SK-N-SH (cell line): Measurements from ENCODE around the gene PEAK1.

Experiments used
- GABPA ChIP-seq: IDR thresholded peaks from 2 replicates; pipeline ENCODE4 v1.4.0; 2012; ENCODE audit warnings: low read depth, mild to moderate bottlenecking
- MXI1 ChIP-seq: IDR thresholded peaks from 2 replicates; pipeline ENCODE4 v1.6.1; 2012; ENCODE audit warnings: mild to moderate bottlenecking, low read depth, low read length, improper control_type of control experiment
- NFIC ChIP-seq: IDR thresholded peaks from 2 replicates; pipeline ENCODE4 v1.4.0; 2012; ENCODE audit warnings: borderline replicate concordance
- RAD21 ChIP-seq: IDR thresholded peaks from 2 replicates; pipeline ENCODE4 v1.6.1; 2012; ENCODE audit warnings: mild to moderate bottlenecking, low read length
- RFX5 ChIP-seq: IDR thresholded peaks from 2 replicates; pipeline ENCODE4 v1.6.1; 2012; ENCODE audit warnings: mild to moderate bottlenecking, improper control_type of control experiment, low read length
- SIN3A ChIP-seq: IDR thresholded peaks from 2 replicates; pipeline ENCODE4 v1.6.1; 2012; ENCODE audit warnings: low read depth, mild to moderate bottlenecking, low read length, moderate library complexity, borderline replicate concordance
- TAF1 ChIP-seq: IDR thresholded peaks from 2 replicates; pipeline ENCODE4 v1.6.1; 2012; ENCODE audit warnings: low read depth, mild to moderate bottlenecking, low read length, moderate library complexity, borderline replicate concordance
- TCF12 ChIP-seq: IDR thresholded peaks from 2 replicates; pipeline ENCODE4 v1.4.0; 2012
- TF ChIP-seq, protein P1 (sequence below): fragments of 200-600 bp; sonication (generic); IDR thresholded peaks from 2 replicates; pipeline ENCODE4 v1.6.1; 2017; ENCODE audit warnings: antibody characterized with exemption, mild to moderate bottlenecking, moderate library complexity
- TF ChIP-seq, protein P2 (sequence below): IDR thresholded peaks from 2 replicates; pipeline ENCODE4; 2012
- TF ChIP-seq, protein P3 (sequence below): IDR thresholded peaks from 2 replicates; pipeline ENCODE4 v1.6.1; 2012; ENCODE audit warnings: mild to moderate bottlenecking, low read depth, low read length, moderate library complexity

DNA sequence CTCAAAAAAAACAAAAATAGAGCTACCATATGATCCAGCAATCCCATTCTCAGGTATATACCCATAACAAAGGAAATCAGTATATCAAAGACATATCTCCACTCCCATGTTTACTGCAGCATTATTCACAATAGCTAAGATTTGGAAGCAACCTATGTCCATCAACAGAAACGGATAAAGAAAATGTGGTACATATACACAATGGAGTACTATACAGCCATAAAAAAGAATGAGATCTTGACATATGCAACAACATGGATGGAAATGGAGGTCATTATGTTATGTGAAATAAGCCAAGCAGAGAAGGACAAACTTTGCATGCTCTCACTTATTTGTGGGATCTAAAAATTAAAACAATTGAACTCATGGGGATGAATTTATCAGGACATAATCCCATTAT lies 19.6 kb downstream of the PEAK1 start:
- TF ChIP-seq, protein P1, sequence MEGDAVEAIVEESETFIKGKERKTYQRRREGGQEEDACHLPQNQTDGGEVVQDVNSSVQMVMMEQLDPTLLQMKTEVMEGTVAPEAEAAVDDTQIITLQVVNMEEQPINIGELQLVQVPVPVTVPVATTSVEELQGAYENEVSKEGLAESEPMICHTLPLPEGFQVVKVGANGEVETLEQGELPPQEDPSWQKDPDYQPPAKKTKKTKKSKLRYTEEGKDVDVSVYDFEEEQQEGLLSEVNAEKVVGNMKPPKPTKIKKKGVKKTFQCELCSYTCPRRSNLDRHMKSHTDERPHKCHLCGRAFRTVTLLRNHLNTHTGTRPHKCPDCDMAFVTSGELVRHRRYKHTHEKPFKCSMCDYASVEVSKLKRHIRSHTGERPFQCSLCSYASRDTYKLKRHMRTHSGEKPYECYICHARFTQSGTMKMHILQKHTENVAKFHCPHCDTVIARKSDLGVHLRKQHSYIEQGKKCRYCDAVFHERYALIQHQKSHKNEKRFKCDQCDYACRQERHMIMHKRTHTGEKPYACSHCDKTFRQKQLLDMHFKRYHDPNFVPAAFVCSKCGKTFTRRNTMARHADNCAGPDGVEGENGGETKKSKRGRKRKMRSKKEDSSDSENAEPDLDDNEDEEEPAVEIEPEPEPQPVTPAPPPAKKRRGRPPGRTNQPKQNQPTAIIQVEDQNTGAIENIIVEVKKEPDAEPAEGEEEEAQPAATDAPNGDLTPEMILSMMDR: no peak
- TF ChIP-seq TCF12 (no peak), MXI1 (no peak), SIN3A (no peak), RAD21 (no peak), RFX5 (no peak), NFIC (no peak), GABPA (no peak), TAF1 (no peak)
- TF ChIP-seq, protein P2, sequence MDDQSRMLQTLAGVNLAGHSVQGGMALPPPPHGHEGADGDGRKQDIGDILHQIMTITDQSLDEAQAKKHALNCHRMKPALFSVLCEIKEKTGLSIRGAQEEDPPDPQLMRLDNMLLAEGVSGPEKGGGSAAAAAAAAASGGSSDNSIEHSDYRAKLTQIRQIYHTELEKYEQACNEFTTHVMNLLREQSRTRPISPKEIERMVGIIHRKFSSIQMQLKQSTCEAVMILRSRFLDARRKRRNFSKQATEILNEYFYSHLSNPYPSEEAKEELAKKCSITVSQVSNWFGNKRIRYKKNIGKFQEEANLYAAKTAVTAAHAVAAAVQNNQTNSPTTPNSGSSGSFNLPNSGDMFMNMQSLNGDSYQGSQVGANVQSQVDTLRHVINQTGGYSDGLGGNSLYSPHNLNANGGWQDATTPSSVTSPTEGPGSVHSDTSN: no peak
- TF ChIP-seq, protein P3, sequence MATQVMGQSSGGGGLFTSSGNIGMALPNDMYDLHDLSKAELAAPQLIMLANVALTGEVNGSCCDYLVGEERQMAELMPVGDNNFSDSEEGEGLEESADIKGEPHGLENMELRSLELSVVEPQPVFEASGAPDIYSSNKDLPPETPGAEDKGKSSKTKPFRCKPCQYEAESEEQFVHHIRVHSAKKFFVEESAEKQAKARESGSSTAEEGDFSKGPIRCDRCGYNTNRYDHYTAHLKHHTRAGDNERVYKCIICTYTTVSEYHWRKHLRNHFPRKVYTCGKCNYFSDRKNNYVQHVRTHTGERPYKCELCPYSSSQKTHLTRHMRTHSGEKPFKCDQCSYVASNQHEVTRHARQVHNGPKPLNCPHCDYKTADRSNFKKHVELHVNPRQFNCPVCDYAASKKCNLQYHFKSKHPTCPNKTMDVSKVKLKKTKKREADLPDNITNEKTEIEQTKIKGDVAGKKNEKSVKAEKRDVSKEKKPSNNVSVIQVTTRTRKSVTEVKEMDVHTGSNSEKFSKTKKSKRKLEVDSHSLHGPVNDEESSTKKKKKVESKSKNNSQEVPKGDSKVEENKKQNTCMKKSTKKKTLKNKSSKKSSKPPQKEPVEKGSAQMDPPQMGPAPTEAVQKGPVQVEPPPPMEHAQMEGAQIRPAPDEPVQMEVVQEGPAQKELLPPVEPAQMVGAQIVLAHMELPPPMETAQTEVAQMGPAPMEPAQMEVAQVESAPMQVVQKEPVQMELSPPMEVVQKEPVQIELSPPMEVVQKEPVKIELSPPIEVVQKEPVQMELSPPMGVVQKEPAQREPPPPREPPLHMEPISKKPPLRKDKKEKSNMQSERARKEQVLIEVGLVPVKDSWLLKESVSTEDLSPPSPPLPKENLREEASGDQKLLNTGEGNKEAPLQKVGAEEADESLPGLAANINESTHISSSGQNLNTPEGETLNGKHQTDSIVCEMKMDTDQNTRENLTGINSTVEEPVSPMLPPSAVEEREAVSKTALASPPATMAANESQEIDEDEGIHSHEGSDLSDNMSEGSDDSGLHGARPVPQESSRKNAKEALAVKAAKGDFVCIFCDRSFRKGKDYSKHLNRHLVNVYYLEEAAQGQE: no peak
